ENCODE results near the gene CALML5. TPM values are rescaled to one million over a fixed set of nuclear protein-coding genes. Genes with fewer than 3 reads are reported as not detected.

The CALML5 gene
- total RNA-seq, result not detected

DNA sequence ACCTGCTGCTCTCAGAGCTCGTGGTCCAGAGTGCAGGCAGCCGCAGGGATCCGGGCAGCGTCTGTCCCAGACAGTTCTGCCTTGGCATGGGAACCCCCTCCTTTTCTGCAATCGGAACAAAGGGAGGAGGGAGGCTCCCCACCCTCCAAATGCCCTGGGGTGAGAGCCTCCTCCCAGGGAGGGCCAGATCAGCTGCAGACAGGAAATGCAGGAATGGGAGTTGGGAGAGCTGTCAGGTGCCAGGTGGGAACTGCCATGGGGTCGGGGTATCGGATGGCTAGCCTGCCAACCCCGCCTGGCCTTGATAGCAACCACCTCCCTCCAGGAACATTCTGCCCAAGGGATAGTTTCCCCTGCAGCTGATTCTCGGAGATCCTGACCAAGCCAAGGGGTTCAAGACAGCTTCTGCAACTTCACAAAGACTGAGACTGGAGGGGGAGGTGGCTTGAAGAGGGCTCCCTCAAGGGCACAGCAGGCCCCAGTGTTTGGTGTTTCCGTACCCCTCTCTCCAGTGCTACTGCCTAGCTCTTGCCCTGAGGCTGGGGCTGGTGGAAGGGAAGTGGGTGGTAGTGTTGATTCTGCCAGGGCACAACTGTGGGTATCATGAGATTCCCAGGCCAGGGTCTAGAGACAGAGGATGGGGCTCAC lies at the start of gene CALML5:
TSS of gene CALML5 (minus strand) at position 78 of the 648 bp plus-strand sequence. CDS start 132 bp downstream, outside the sequence.
- Mint-ChIP-seq H3K4me3 (no peak within 1 kb of the TSS), H3K36me3 (no peaks in the 10 kb centered on the region), H3K27ac (no peak within 1 kb of the TSS), H3K9me3 (ENCODE audit: low read depth) (no peaks in the 10 kb centered on the region), H3K4me1 (no peaks in the 10 kb centered on the region), H3K27me3 (peaks cover 24% of the 10 kb centered on the region)
- DNase-seq (no peak), ATAC-seq (no peak)
- CTCF ChIA-PET, result no interaction called here

- Mint-ChIP-seq H3K9me3 (ENCODE audit: low read depth) (no peaks in the 10 kb centered on the region), H3K27ac (no peak overlapping the region), H3K4me3 (no peak overlapping the region), H3K4me1 (peaks cover 31% of the 10 kb centered on the region), H3K36me3 (no peaks in the 10 kb centered on the region), H3K27me3 (peaks cover 26% of the 10 kb centered on the region)
- CTCF ChIA-PET, result interaction anchor here (2.8 to 3.8 kb wide), 2 partner anchors 75 to 105 kb away, joined by 13 to 18 read pairs; no protein-coding TSS in a partner anchor
- ATAC-seq, result no peak
- no peak for DNase-seq
These were observed 48.7 kb upstream of the CALML5 start for GRCh38 chr10:5547931-5548660.

DNA sequence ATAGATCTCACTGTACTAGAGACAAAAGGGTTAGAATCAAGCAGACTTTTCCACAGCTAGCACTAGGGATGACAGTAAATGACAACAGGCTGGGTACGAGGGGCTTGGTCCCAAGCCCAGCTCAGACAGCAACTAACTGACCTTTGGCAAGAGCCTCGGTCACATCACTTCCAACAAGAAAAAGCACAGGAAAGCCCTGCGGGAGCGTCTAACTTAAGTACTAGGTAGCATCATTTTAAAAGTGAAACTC lies 48.2 kb upstream of the CALML5 start:
- Mint-ChIP-seq H3K36me3 (no peaks in the 10 kb centered on the region), H3K4me1 (peaks cover 27% of the 10 kb centered on the region), H3K27ac (no peak overlapping the region), H3K9me3 (ENCODE audit: low read depth) (no peaks in the 10 kb centered on the region), H3K4me3 (no peak overlapping the region), H3K27me3 (peaks cover 27% of the 10 kb centered on the region)
- DNase-seq (no peak), ATAC-seq (no peak)
- CTCF ChIA-PET, result interaction anchor here (2.8 to 3.8 kb wide), 2 partner anchors 75 to 104 kb away, joined by 13 to 18 read pairs; no protein-coding TSS in a partner anchor

GRCh38 chr10:5546891-5547680 lies 47.7 kb upstream of the CALML5 start:
- DNase-seq (no peak), ATAC-seq (no peak)
- Mint-ChIP-seq H3K4me1 (peaks cover 22% of the 10 kb centered on the region), H3K4me3 (no peak overlapping the region), H3K36me3 (no peaks in the 10 kb centered on the region), H3K27ac (no peak overlapping the region), H3K9me3 (ENCODE audit: low read depth) (no peaks in the 10 kb centered on the region), H3K27me3 (peaks cover 27% of the 10 kb centered on the region)
- CTCF ChIA-PET, result interaction anchor here (2.8 to 3.8 kb wide), 2 partner anchors 76 to 104 kb away, joined by 13 to 18 read pairs; no protein-coding TSS in a partner anchor

GRCh38 chr10:5545778-5546710 lies 46.7 kb upstream of the CALML5 start:
- ATAC-seq, result no peak
- Mint-ChIP-seq H3K36me3 (peaks cover 2% of the 10 kb centered on the region), H3K4me1 (peaks cover 11% of the 10 kb centered on the region), H3K4me3 (no peak overlapping the region), H3K27me3 (peaks cover 30% of the 10 kb centered on the region), H3K9me3 (ENCODE audit: low read depth) (peaks cover 2% of the 10 kb centered on the region), H3K27ac (no peak overlapping the region)
- DNase-seq, result no peak
- CTCF ChIA-PET, result interaction anchor here (2.0 kb wide), 1 partner anchor 77 kb away, joined by 6 read pairs; no protein-coding TSS in a partner anchor

DNA sequence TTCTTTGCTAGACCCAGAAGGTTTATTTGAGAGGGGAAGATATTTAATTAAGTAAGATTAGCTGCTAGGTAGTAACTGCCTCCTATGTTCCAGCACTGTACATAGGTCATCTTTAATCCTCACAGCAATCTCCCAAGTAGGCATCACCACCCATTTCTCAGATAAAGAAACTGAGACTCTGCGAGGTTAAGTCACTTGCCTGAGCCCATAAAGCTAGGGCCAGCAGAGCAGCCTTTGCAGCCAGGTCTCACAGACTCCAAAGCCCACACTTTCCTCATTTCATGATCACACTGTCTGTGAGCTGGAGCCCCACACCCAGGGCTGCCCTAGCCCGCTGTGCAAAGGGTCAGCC lies 46.0 kb upstream of the CALML5 start:
- Mint-ChIP-seq H3K36me3 (peaks cover 3% of the 10 kb centered on the region), H3K4me3 (no peak overlapping the region), H3K27me3 (peaks cover 34% of the 10 kb centered on the region), H3K9me3 (ENCODE audit: low read depth) (peaks cover 6% of the 10 kb centered on the region), H3K27ac (no peak overlapping the region), H3K4me1 (peaks cover 5% of the 10 kb centered on the region)
- DNase-seq, result no peak
- ATAC-seq, result no peak
- CTCF ChIA-PET, result interaction anchor here (2.0 kb wide), 1 partner anchor 78 kb away, joined by 6 read pairs; no protein-coding TSS in a partner anchor

GRCh38 chr10:5545011-5545410 lies 45.6 kb upstream of the CALML5 start:
- no peak overlapping the region for H3K4me3 Mint-ChIP-seq

DNA sequence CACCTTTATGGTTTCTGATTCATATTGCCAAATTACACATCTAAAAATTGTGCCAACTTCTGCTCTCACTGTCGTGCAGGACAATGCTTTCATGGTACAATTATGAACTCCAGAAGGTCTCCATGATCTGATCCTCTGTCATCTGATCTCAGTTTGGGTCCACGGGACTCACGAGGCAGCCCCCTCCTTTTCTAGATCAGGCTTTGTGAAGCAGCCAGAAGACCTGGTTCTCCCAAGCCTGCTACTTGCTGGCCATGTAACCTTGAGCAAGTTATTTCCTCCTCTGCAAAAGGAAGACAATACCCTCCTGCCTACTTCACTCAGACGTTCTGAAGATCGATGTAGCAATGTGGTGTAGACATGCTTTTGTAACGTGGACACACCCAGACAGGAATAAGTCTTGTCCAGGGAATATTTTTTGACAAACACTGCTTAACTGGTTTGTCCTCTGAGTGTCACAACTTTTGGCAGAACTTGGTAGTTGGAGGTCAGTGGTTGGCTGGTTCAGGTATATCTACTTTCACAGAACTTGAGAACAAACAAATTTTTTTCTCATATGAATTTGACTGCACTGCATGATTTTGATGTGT lies 44.9 kb upstream of the CALML5 start:
- H3K4me3 Mint-ChIP-seq, result no peak overlapping the region
- peaks cover 4% of the 10 kb centered on the region for H3K36me3 Mint-ChIP-seq
- no peak for DNase-seq
- H3K4me1 Mint-ChIP-seq, result no peaks in the 10 kb centered on the region
- H3K9me3 Mint-ChIP-seq (ENCODE audit: low read depth), result peaks cover 6% of the 10 kb centered on the region
- CTCF ChIA-PET, result no interaction called here
- H3K27ac Mint-ChIP-seq, result no peak overlapping the region
- no peak for ATAC-seq
- H3K27me3 Mint-ChIP-seq, result peaks cover 39% of the 10 kb centered on the region

More at GRCh38 chr10:5545011-5545410, 45.6 kb upstream of the CALML5 start:
- Mint-ChIP-seq H3K9me3 (ENCODE audit: low read depth) (peaks cover 6% of the 10 kb centered on the region), H3K27me3 (peaks cover 38% of the 10 kb centered on the region), H3K4me1 (peaks cover 2% of the 10 kb centered on the region), H3K27ac (no peak overlapping the region), H3K36me3 (peaks cover 4% of the 10 kb centered on the region)
- no peak for DNase-seq
- CTCF ChIA-PET, result interaction anchor here (2.0 kb wide), 1 partner anchor 78 kb away, joined by 6 read pairs; no protein-coding TSS in a partner anchor
- ATAC-seq, result no peak

DNA sequence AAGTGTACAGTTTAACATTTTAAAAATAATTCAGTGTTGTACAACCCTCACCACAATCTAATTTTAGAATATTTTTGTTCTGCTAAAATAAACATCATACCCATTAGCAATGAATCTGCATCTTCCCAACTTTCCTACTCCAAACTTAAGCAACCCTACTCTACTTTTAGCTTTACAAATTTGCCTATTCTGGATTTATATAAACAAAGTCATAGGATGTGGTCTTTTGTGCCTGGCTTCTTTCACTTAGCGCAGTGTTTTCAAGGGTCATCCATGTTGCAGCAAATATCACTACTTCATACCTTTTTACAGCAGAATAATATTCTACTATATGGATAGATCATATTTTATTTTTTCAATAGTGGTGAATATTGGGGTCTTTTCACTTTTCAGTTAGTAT lies 44.3 kb upstream of the CALML5 start:
- H3K36me3 Mint-ChIP-seq, result peaks cover 4% of the 10 kb centered on the region
- H3K9me3 Mint-ChIP-seq (ENCODE audit: low read depth), result peaks cover 6% of the 10 kb centered on the region
- H3K4me1 Mint-ChIP-seq, result no peaks in the 10 kb centered on the region
- ATAC-seq, result no peak
- DNase-seq, result no peak
- H3K27ac Mint-ChIP-seq, result no peak overlapping the region
- peaks cover 42% of the 10 kb centered on the region for H3K27me3 Mint-ChIP-seq
- no peak overlapping the region for H3K4me3 Mint-ChIP-seq
- CTCF ChIA-PET, result no interaction called here

GRCh38 chr10:5542100-5542499 lies 42.7 kb upstream of the CALML5 start:
- no peak overlapping the region for H3K27ac Mint-ChIP-seq
- no peak for ATAC-seq
- H3K9me3 Mint-ChIP-seq (ENCODE audit: low read depth), result peaks cover 6% of the 10 kb centered on the region

GRCh38 chr10:5540891-5541290 lies 41.5 kb upstream of the CALML5 start:
- DNase-seq, result no peak
- Mint-ChIP-seq H3K27me3 (peaks cover 43% of the 10 kb centered on the region), H3K4me3 (no peak overlapping the region), H3K27ac (no peak overlapping the region), H3K36me3 (peaks cover 4% of the 10 kb centered on the region), H3K4me1 (no peaks in the 10 kb centered on the region), H3K9me3 (ENCODE audit: low read depth) (peaks cover 6% of the 10 kb centered on the region)
- no peak for ATAC-seq
- CTCF ChIA-PET, result no interaction called here

More at GRCh38 chr10:5542100-5542499, 42.7 kb upstream of the CALML5 start:
- Mint-ChIP-seq H3K4me3 (no peak overlapping the region), H3K4me1 (no peaks in the 10 kb centered on the region), H3K27me3 (peaks cover 49% of the 10 kb centered on the region), H3K36me3 (peaks cover 4% of the 10 kb centered on the region)
- CTCF ChIA-PET, result no interaction called here
- DNase-seq, result no peak

- no peaks in the 10 kb centered on the region for H3K4me1 Mint-ChIP-seq
- peaks cover 41% of the 10 kb centered on the region for H3K27me3 Mint-ChIP-seq
- CTCF ChIA-PET, result no interaction called here
- H3K9me3 Mint-ChIP-seq (ENCODE audit: low read depth), result peaks cover 6% of the 10 kb centered on the region
- DNase-seq, result no peak
- H3K4me3 Mint-ChIP-seq, result no peak overlapping the region
- H3K36me3 Mint-ChIP-seq, result peaks cover 4% of the 10 kb centered on the region
- H3K27ac Mint-ChIP-seq, result no peak overlapping the region
- ATAC-seq, result no peak
These were observed 40.7 kb upstream of the CALML5 start for GRCh38 chr10:5540080-5540479.
